Measurements from ENCODE around the gene IFTAP. TPM values are rescaled to one million over a fixed set of nuclear protein-coding genes. Genes with fewer than 3 reads are reported as not detected.

IFTAP gene
- total RNA-seq, 1 experiment from 2014 or later, result 4.1 TPM

GRCh38 chr11:36601155-36601554 is 6.9 kb downstream of the IFTAP start (continued):
- TF ChIP-seq, protein P1, sequence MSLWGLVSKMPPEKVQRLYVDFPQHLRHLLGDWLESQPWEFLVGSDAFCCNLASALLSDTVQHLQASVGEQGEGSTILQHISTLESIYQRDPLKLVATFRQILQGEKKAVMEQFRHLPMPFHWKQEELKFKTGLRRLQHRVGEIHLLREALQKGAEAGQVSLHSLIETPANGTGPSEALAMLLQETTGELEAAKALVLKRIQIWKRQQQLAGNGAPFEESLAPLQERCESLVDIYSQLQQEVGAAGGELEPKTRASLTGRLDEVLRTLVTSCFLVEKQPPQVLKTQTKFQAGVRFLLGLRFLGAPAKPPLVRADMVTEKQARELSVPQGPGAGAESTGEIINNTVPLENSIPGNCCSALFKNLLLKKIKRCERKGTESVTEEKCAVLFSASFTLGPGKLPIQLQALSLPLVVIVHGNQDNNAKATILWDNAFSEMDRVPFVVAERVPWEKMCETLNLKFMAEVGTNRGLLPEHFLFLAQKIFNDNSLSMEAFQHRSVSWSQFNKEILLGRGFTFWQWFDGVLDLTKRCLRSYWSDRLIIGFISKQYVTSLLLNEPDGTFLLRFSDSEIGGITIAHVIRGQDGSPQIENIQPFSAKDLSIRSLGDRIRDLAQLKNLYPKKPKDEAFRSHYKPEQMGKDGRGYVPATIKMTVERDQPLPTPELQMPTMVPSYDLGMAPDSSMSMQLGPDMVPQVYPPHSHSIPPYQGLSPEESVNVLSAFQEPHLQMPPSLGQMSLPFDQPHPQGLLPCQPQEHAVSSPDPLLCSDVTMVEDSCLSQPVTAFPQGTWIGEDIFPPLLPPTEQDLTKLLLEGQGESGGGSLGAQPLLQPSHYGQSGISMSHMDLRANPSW (CRISPR knock-in tag; conservative IDR thresholded peaks at IDR 0.05; ENCODE audit: low read depth), result no peak
- TF ChIP-seq ZBTB21 (CRISPR knock-in tag; IDR thresholded peaks at IDR 0.05; ENCODE audit: borderline replicate concordance), result no peak

DNA sequence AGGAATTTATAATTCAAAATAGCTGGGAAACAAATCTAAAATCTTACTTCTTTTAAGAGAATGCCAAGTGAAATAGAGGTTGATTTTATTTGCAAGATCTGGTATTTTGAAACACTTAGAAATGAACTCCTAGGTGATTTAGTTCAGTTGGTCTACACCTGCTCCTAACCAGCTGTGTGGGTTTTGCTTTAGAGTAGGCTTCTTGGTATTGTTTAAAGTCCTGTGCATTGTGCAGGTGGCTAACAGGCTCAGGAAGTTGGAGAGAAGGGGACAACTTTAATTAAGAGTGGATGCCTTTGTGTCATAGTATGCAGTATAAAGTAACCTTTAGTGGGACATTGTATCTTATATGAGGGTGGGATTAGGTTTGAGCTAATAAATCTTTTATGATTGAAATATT is 7.8 kb downstream of the IFTAP start:
- Mint-ChIP-seq H3K27me3 (ENCODE audit: low read depth) (peaks cover 9% of the 10 kb centered on the region), H3K36me3 (peaks cover 55% of the 10 kb centered on the region), H3K4me1 (no peaks in the 10 kb centered on the region), H3K27ac (no peak overlapping the region), H3K9me3 (peaks cover 67% of the 10 kb centered on the region), H3K4me3 (no peak overlapping the region)
- TF ChIP-seq SMAD4 (CRISPR knock-in tag; IDR thresholded peaks at IDR 0.05), result no peak
- no peak for TF ChIP-seq GRHL2 (CRISPR knock-in tag; IDR thresholded peaks at IDR 0.05; ENCODE audit: insufficient replicate concordance, severe bottlenecking)
- no peak for TF ChIP-seq ZNF671 (CRISPR knock-in tag; IDR thresholded peaks at IDR 0.05)
- no peak for TF ChIP-seq EMX1 (CRISPR knock-in tag; IDR thresholded peaks at IDR 0.05)
- no peak for TF ChIP-seq RELA (CRISPR knock-in tag; IDR thresholded peaks at IDR 0.05; ENCODE audit: borderline replicate concordance)
- ChIA-PET CTCF (no interaction called here), POLR2A (no interaction called here)
- no peak for DNase-seq (ENCODE audit: low spot score)
- ATAC-seq, result no peak

GRCh38 chr11:36605221-36606216 is 11.2 kb downstream of the IFTAP start:
- Mint-ChIP-seq H3K4me1 (no peaks in the 10 kb centered on the region), H3K27ac (no peak overlapping the region), H3K36me3 (peaks cover 51% of the 10 kb centered on the region), H3K9me3 (peaks cover 72% of the 10 kb centered on the region), H3K27me3 (ENCODE audit: low read depth) (peaks cover 9% of the 10 kb centered on the region), H3K4me3 (no peak overlapping the region)
- ChIA-PET CTCF (no interaction called here), POLR2A (no interaction called here)
- ATAC-seq (no peak), DNase-seq (ENCODE audit: low spot score) (no peak)
- TF ChIP-seq FOXK1 (CRISPR knock-in tag; IDR thresholded peaks at IDR 0.05), result no peak
- TF ChIP-seq ZNF416 (CRISPR knock-in tag; IDR thresholded peaks at IDR 0.05), result no peak
- no peak for TF ChIP-seq OVOL2 (CRISPR knock-in tag; IDR thresholded peaks at IDR 0.05; ENCODE audit: borderline replicate concordance)
- no peak for TF ChIP-seq GTF2I (CRISPR knock-in tag; conservative IDR thresholded peaks at IDR 0.05)
- TF ChIP-seq MXD4 (CRISPR knock-in tag; IDR thresholded peaks at IDR 0.05; ENCODE audit: borderline replicate concordance), result no peak
- TF ChIP-seq, protein P2, sequence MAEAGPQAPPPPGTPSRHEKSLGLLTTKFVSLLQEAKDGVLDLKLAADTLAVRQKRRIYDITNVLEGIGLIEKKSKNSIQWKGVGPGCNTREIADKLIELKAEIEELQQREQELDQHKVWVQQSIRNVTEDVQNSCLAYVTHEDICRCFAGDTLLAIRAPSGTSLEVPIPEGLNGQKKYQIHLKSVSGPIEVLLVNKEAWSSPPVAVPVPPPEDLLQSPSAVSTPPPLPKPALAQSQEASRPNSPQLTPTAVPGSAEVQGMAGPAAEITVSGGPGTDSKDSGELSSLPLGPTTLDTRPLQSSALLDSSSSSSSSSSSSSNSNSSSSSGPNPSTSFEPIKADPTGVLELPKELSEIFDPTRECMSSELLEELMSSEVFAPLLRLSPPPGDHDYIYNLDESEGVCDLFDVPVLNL (CRISPR knock-in tag; IDR thresholded peaks at IDR 0.05; ENCODE audit: borderline replicate concordance, low read depth), result no peak
- TF ChIP-seq, protein P3, sequence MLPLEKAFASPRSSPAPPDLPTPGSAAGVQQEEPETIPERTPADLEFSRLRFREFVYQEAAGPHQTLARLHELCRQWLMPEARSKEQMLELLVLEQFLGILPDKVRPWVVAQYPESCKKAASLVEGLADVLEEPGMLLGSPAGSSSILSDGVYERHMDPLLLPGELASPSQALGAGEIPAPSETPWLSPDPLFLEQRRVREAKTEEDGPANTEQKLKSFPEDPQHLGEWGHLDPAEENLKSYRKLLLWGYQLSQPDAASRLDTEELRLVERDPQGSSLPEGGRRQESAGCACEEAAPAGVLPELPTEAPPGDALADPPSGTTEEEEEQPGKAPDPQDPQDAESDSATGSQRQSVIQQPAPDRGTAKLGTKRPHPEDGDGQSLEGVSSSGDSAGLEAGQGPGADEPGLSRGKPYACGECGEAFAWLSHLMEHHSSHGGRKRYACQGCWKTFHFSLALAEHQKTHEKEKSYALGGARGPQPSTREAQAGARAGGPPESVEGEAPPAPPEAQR (CRISPR knock-in tag; IDR thresholded peaks at IDR 0.05), result no peak
- TF ChIP-seq MAX (CRISPR knock-in tag; IDR thresholded peaks at IDR 0.05), result no peak
- no peak for TF ChIP-seq SP1 (CRISPR knock-in tag; conservative IDR thresholded peaks at IDR 0.05)
- TF ChIP-seq CBFB (CRISPR knock-in tag; IDR thresholded peaks at IDR 0.05; ENCODE audit: low read depth), result no peak
- no peak for TF ChIP-seq HMGXB4 (CRISPR knock-in tag; IDR thresholded peaks at IDR 0.05)
